IMR-90 (cell line): ENCODE results near the gene ARHGAP10. TPM values are rescaled to one million over a fixed set of nuclear protein-coding genes. Genes with fewer than 3 reads are reported as not detected.

Source experiments
- ATAC-seq: fragments of 200-7000 bp; cut with Tn5 transposase; 2 replicates; pipeline ENCODE4 v1.9.1; 2020; ENCODE audit warnings: low read depth, mild to moderate bottlenecking, moderate library complexity
- BruUV-seq: library from RNA; stranded (reverse); fragments of 400-500 nt; replicated peaks from 2 replicates; lab custom pipeline; 2021; lab: Mats Ljungman, UMichigan
- CTCF ChIA-PET: fragments of 300-600 bp; formaldehyde crosslinking; extraction: SDS; loops from one replicate; lab custom pipeline; 2021; ENCODE audit warnings: antibody characterized with exemption; lab: Yijun Ruan, JAX
- POLR2A ChIA-PET: fragments of 300-600 bp; sonication (Branson Sonifier 250); formaldehyde crosslinking; loops from one replicate; lab custom pipeline; 2022; ENCODE audit warnings: antibody characterized with exemption; ENCODE audit not compliant: unreplicated experiment; lab: Charles Lee
- DNase-seq: peaks from one replicate; pipeline ENCODE4 v3.0.0; 2013
- H2AFZ ChIP-seq: replicated peaks from 2 replicates; pipeline ENCODE3; 2013; ENCODE audit warnings: low read length, mild to moderate bottlenecking; ENCODE audit not compliant: poor library complexity
- H2AK5ac ChIP-seq: 2 replicates; pipeline ENCODE4 v1.6.1; 2013; ENCODE audit warnings: low read depth, low read length, inconsistent platforms
- H2AK9ac ChIP-seq: replicated peaks from 2 replicates; pipeline ENCODE3; 2013; ENCODE audit warnings: mild to moderate bottlenecking, low read depth, low read length, moderate library complexity; ENCODE audit not compliant: poor library complexity
- H2BK120ac ChIP-seq: 2 replicates; pipeline ENCODE4 v1.6.1; 2013; ENCODE audit warnings: low read depth, low read length, inconsistent platforms
- H2BK15ac ChIP-seq: 3 replicates; pipeline ENCODE4 v1.6.1; 2013; ENCODE audit warnings: low read depth, low read length, inconsistent platforms
- H2BK20ac ChIP-seq: 2 replicates; pipeline ENCODE4 v1.6.1; 2013; ENCODE audit warnings: low read depth, mild to moderate bottlenecking, inconsistent platforms, low read length, moderate library complexity
- H2BK5ac ChIP-seq: 2 replicates; pipeline ENCODE4 v1.6.1; 2013; ENCODE audit warnings: mild to moderate bottlenecking, low read depth, low read length, inconsistent platforms; ENCODE audit not compliant: poor library complexity, severe bottlenecking
- H3K14ac ChIP-seq: replicated peaks from 2 replicates; pipeline ENCODE4 v1.6.1; 2013; ENCODE audit warnings: low read depth, low read length, inconsistent platforms
- H3K18ac ChIP-seq: 2 replicates; pipeline ENCODE4 v1.6.1; 2013; ENCODE audit warnings: low read depth, low read length, control low read depth
- H3K23ac ChIP-seq: 2 replicates; pipeline ENCODE4 v1.6.1; 2013; ENCODE audit warnings: low read depth, low read length, inconsistent platforms
- H3K27ac ChIP-seq: 2 replicates; pipeline ENCODE4 v1.5.1; 2013; ENCODE audit warnings: mild to moderate bottlenecking, control low read depth, low read length; ENCODE audit not compliant: insufficient read depth
- H3K27me3 ChIP-seq: 2 replicates; pipeline ENCODE4 v1.6.1; 2013; ENCODE audit warnings: low read length; ENCODE audit not compliant: control insufficient read depth, insufficient read depth
- H3K36me3 ChIP-seq: 2 replicates; pipeline ENCODE4 v1.6.1; 2013; ENCODE audit warnings: low read length, mixed read lengths; ENCODE audit not compliant: control insufficient read depth, insufficient read depth
- H3K4ac ChIP-seq: 2 replicates; pipeline ENCODE4 v1.6.1; 2013; ENCODE audit warnings: low read depth, low read length, inconsistent platforms
- H3K4me1 ChIP-seq: 2 replicates; pipeline ENCODE4 v1.6.1; 2013; ENCODE audit warnings: low read length, mixed read lengths; ENCODE audit not compliant: control insufficient read depth, insufficient read depth
- H3K4me2 ChIP-seq: 2 replicates; pipeline ENCODE4 v1.6.1; 2013; ENCODE audit warnings: low read depth, mild to moderate bottlenecking, control low read depth, low read length, moderate library complexity
- H3K4me3 ChIP-seq: 2 replicates; pipeline ENCODE4 v1.5.1; 2013; ENCODE audit warnings: low read depth, mild to moderate bottlenecking, control low read depth, low read length, moderate library complexity; ENCODE audit not compliant: insufficient read depth
- H3K56ac ChIP-seq: 2 replicates; pipeline ENCODE4 v1.6.1; 2013; ENCODE audit warnings: low read length, inconsistent platforms; ENCODE audit not compliant: insufficient read depth; ENCODE audit errors: extremely low read depth
- H3K79me1 ChIP-seq, 2 experiments: 2 replicates each; pipeline ENCODE4 v1.6.1; 2013; ENCODE audit warnings: low read length in 2 of 2, inconsistent platforms in 1 of 2, low read depth in 1 of 2
- H3K9ac ChIP-seq: 2 replicates; pipeline ENCODE4 v1.6.1; 2013; ENCODE audit warnings: low read depth, low read length, control low read depth
- H3K9me1 ChIP-seq: 2 replicates; pipeline ENCODE4 v1.6.1; 2013; ENCODE audit warnings: low read length, inconsistent platforms; ENCODE audit not compliant: insufficient read depth
- H3K9me3 ChIP-seq: 2 replicates; pipeline ENCODE4 v1.6.1; 2013; ENCODE audit warnings: low read length; ENCODE audit not compliant: control insufficient read depth, insufficient read depth
- H4K20me1 ChIP-seq: 2 replicates; pipeline ENCODE4 v1.6.1; 2013; ENCODE audit warnings: low read length, inconsistent platforms; ENCODE audit not compliant: insufficient read depth
- H4K5ac ChIP-seq: 2 replicates; pipeline ENCODE4 v1.6.1; 2013; ENCODE audit warnings: mild to moderate bottlenecking, low read depth, low read length, control low read depth
- H4K8ac ChIP-seq, 2 experiments: 2 replicates each; pipeline ENCODE4 v1.6.1; 2013; ENCODE audit warnings: low read depth in 2 of 2, low read length in 2 of 2, control low read depth in 1 of 2, inconsistent platforms in 1 of 2
- H4K91ac ChIP-seq: 2 replicates; pipeline ENCODE4 v1.6.1; 2013; ENCODE audit warnings: low read depth, low read length, inconsistent platforms; ENCODE audit not compliant: insufficient read depth
- BHLHE40 ChIP-seq: fragments of 150-350 bp; IDR thresholded peaks from 2 replicates; pipeline ENCODE4 v1.6.1; 2016; ENCODE audit warnings: mild to moderate bottlenecking, low read depth, low read length
- CEBPB ChIP-seq: IDR thresholded peaks from 2 replicates; pipeline ENCODE4 v1.6.1; 2012; ENCODE audit warnings: low read depth, low read length, improper control_type of control experiment
- CHD1 ChIP-seq: IDR thresholded peaks from 2 replicates; pipeline ENCODE4 v1.6.1; 2012; ENCODE audit warnings: low read depth, low read length, improper control_type of control experiment
- FOS ChIP-seq: fragments of 150-350 bp; IDR thresholded peaks from 2 replicates; pipeline ENCODE4 v1.6.1; 2016; ENCODE audit warnings: low read depth, low read length
- MAFK ChIP-seq: IDR thresholded peaks from 2 replicates; pipeline ENCODE4 v1.6.1; 2012; ENCODE audit warnings: low read depth, low read length, improper control_type of control experiment
- MXI1 ChIP-seq: IDR thresholded peaks from 2 replicates; pipeline ENCODE4 v1.6.1; 2012; ENCODE audit warnings: low read depth, mild to moderate bottlenecking, low read length, moderate library complexity, borderline replicate concordance
- NFE2L2 ChIP-seq: fragments of 150-350 bp; IDR thresholded peaks from 2 replicates; pipeline ENCODE4 v1.6.1; 2016; ENCODE audit warnings: low read depth, mild to moderate bottlenecking, low read length
- POLR2A ChIP-seq: IDR thresholded peaks from 2 replicates; pipeline ENCODE4 v1.6.1; 2012; ENCODE audit warnings: mild to moderate bottlenecking, low read depth, low read length
- RCOR1 ChIP-seq: IDR thresholded peaks from 2 replicates; pipeline ENCODE4 v1.6.1; 2012; ENCODE audit warnings: mild to moderate bottlenecking, low read length, improper control_type of control experiment; ENCODE audit not compliant: insufficient replicate concordance
- RFX5 ChIP-seq: IDR thresholded peaks from 2 replicates; pipeline ENCODE4 v1.8.0; 2012; ENCODE audit warnings: low read depth, mild to moderate bottlenecking, low read length, moderate library complexity
- SMC3 ChIP-seq: fragments of 150-350 bp; IDR thresholded peaks from 2 replicates; pipeline ENCODE4 v1.6.1; 2016; ENCODE audit warnings: low read depth, mild to moderate bottlenecking, antibody characterized with exemption, low read length, moderate library complexity
- WGBS, 2 experiments: methylation state at CpG; one replicate each; pipeline versions ENCODE4 v1.1.5 to v1.1.7; 2013; ENCODE audit warnings: missing lambda C conversion rate in 2 of 2; ENCODE audit not compliant: insufficient read length in 1 of 2; ENCODE audit errors: extremely low coverage in 2 of 2; 5-methylcytosine and 5-hydroxymethylcytosine counted together
- dilution Hi-C: fragments of 300-500 bp; cut with HindIII; formaldehyde crosslinking; loops from one replicate; pipeline ENCODE4 v1.14.3; 2018; ENCODE audit warnings: low sequenced_read_pairs; ENCODE audit not compliant: unreplicated experiment
- in situ Hi-C: fragments of 300-500 bp; cut with MboI; formaldehyde crosslinking; loops from 3 replicates; pipeline ENCODE4 v1.14.3; 2019; ENCODE audit warnings: low sequenced_read_pairs, inconsistent platforms, mixed read lengths
- intact Hi-C: fragments of 100-400 bp; cut with micrococcal nuclease; formaldehyde crosslinking; loops from 2 replicates; pipeline ENCODE4 v1.10.0; 2022
- polyA plus RNA-seq, 3 experiments: library from polyadenylated mRNA; depleted of rRNA; stranded (reverse); fragments of >200 nt; gene quantifications; 2 replicates each; pipeline ENCODE4 v1.2.3, GENCODE V29; 2012; ENCODE audit warnings: low replicate concordance in 1 of 3
- total RNA-seq: library from RNA; depleted of rRNA; stranded (reverse); fragments of >200 nt; gene quantifications from 2 replicates; pipeline ENCODE4 v1.2.3, GENCODE V29; 2012
- TF ChIP-seq, protein P1 (sequence below): fragments of 150-350 bp; IDR thresholded peaks from 2 replicates; pipeline ENCODE4 v1.6.1; 2016; ENCODE audit warnings: low read depth, mild to moderate bottlenecking, low read length, moderate library complexity, borderline replicate concordance
- TF ChIP-seq, protein P2 (sequence below): fragments of 150-350 bp; IDR thresholded peaks from 2 replicates; pipeline ENCODE4 v1.6.1; 2017; ENCODE audit warnings: mild to moderate bottlenecking, antibody characterized with exemption, low read length, low read depth
- TF ChIP-seq, protein P3 (sequence below): conservative IDR thresholded peaks from 2 replicates; pipeline ENCODE4 v1.5.1; 2012; ENCODE audit warnings: mild to moderate bottlenecking, low read depth, low read length, improper control_type of control experiment

ARHGAP10 gene
- total and polyA plus RNA-seq, 2 of the 4 experiments (the other 2 are of a cell fraction): 27.1 to 29.4 TPM

DNA sequence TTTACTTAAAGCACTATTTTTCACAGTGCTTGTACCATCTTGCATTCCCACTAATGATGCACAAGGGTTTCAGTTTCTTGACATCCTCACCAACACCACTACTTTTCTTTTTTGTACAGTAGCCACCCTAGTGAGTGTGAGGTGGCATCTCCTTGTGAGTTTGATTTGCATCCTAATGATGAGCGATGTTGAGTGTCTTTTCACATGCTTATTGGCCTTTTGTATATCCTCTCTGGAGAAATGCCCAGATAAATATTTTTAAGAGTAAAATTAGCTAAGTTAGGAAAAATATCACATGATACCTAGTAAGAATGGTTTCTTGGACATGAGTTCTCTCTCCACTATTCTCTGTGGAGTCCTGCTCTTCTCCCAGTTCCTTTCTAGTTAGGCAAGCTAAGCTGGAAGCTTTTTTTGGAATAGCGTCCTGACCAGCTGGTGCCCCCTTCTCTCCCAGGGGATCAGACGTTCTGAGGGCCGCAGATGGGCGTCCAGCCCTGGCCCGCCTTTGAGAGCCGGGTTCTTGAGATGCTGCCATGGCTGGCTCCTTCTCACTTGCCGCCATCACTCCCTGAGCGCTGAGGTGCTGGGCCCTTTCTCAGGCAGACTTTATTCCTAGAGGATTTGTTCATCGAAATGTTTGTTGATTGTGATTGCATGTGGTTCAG lies 132.1 kb downstream of the ARHGAP10 start:
- no peak for ATAC-seq
- Histone ChIP-seq H4K5ac (peak overlapping the region; percentile 30; the same call in 1 of the 2 replicates), H2BK15ac (no peak overlapping the region), H3K9me3 (no peaks in the 10 kb centered on the region), H2AK9ac (no peak overlapping the region), H3K4me2 (no peak overlapping the region), H2BK5ac (no peak overlapping the region), H3K36me3 (peaks cover 18% of the 10 kb centered on the region), H2BK120ac (no peak overlapping the region), H3K79me1 (peaks cover 8 to 30% of the 10 kb centered on the region in 2 experiments; a peak in 3 of 4 replicates), H4K91ac (no peak overlapping the region), H3K27ac (peak overlapping the region; percentile 23; the same call in 1 of the 2 replicates), H2AFZ (no peak overlapping the region), H3K4me1 (peaks cover 14% of the 10 kb centered on the region), H4K8ac (no peak overlapping the region), H3K9me1 (no peaks in the 10 kb centered on the region; the same call in 1 of the 2 replicates), H2AK5ac (no peak overlapping the region; the same call in 1 of the 2 replicates), H3K4me3 (no peak overlapping the region), H3K9ac (no peak overlapping the region), H3K56ac (no peak overlapping the region), H3K18ac (peak overlapping the region; percentile 6; the same call in 1 of the 2 replicates), H3K23ac (no peak overlapping the region), H3K4ac (no peak overlapping the region), H4K20me1 (peaks cover 3% of the 10 kb centered on the region; the same call in 1 of the 2 replicates), H3K14ac (no peak overlapping the region; the same call in 1 of the 2 replicates), H3K27me3 (no peaks in the 10 kb centered on the region), H2BK20ac (no peak overlapping the region)
- ChIA-PET CTCF (interaction anchor here (1.4 kb wide), 1 partner anchor 156 kb away, joined by 4 read pairs; no protein-coding TSS in a partner anchor), POLR2A (no interaction called here)
- in situ Hi-C loops: loop anchor here (10.0 to 25.0 kb wide), 2 partner anchors 352 to 749 kb away; no protein-coding TSS in a partner anchor
- intact Hi-C loops: loop anchor here (10.0 kb wide), 2 partner anchors 729 to 849 kb away; no protein-coding TSS in a partner anchor
- peak; percentile 44 for DNase-seq
- no TSS peak for BruUV-seq
- WGBS, 2 experiments: 85% methylated on average over 4 of the region's 10 CpGs; no CpG with 5 or more reads in 1 of the 2 experiments
- dilution Hi-C loops: no loop called here
- TF ChIP-seq, protein P1, sequence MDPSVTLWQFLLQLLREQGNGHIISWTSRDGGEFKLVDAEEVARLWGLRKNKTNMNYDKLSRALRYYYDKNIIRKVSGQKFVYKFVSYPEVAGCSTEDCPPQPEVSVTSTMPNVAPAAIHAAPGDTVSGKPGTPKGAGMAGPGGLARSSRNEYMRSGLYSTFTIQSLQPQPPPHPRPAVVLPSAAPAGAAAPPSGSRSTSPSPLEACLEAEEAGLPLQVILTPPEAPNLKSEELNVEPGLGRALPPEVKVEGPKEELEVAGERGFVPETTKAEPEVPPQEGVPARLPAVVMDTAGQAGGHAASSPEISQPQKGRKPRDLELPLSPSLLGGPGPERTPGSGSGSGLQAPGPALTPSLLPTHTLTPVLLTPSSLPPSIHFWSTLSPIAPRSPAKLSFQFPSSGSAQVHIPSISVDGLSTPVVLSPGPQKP: no peak
- TF ChIP-seq RCOR1 (no peak), CHD1 (no peak), SMC3 (no peak), POLR2A (no peak), BHLHE40 (no peak), CEBPB (no peak), FOS (no peak), NFE2L2 (no peak), MAFK (no peak), RFX5 (no peak), MXI1 (no peak)
- TF ChIP-seq, protein P2, sequence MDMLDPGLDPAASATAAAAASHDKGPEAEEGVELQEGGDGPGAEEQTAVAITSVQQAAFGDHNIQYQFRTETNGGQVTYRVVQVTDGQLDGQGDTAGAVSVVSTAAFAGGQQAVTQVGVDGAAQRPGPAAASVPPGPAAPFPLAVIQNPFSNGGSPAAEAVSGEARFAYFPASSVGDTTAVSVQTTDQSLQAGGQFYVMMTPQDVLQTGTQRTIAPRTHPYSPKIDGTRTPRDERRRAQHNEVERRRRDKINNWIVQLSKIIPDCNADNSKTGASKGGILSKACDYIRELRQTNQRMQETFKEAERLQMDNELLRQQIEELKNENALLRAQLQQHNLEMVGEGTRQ: no peak
- TF ChIP-seq, protein P3, sequence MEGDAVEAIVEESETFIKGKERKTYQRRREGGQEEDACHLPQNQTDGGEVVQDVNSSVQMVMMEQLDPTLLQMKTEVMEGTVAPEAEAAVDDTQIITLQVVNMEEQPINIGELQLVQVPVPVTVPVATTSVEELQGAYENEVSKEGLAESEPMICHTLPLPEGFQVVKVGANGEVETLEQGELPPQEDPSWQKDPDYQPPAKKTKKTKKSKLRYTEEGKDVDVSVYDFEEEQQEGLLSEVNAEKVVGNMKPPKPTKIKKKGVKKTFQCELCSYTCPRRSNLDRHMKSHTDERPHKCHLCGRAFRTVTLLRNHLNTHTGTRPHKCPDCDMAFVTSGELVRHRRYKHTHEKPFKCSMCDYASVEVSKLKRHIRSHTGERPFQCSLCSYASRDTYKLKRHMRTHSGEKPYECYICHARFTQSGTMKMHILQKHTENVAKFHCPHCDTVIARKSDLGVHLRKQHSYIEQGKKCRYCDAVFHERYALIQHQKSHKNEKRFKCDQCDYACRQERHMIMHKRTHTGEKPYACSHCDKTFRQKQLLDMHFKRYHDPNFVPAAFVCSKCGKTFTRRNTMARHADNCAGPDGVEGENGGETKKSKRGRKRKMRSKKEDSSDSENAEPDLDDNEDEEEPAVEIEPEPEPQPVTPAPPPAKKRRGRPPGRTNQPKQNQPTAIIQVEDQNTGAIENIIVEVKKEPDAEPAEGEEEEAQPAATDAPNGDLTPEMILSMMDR: no peak
